ENCODE data around the gene SUN5. TPM values are rescaled to one million over a fixed set of nuclear protein-coding genes. Genes with fewer than 3 reads are reported as not detected.

SUN5 gene
- total RNA-seq, 1 experiment from 2014 or later, result not detected

GRCh38 chr20:33019465-33020277 lies 15.4 kb upstream of the SUN5 start:
- no peaks in the 10 kb centered on the region for H3K9me3 ChIP-seq
- no peaks in the 10 kb centered on the region for H3K36me3 ChIP-seq
- H3K27me3 ChIP-seq, result no peaks in the 10 kb centered on the region
- no peak overlapping the region for H3K4me3 ChIP-seq
- DNase-seq, result no peak

GRCh38 chr20:33018169-33018931 lies 14.1 kb upstream of the SUN5 start:
- H3K27me3 ChIP-seq, result no peaks in the 10 kb centered on the region
- no peaks in the 10 kb centered on the region for H3K9me3 ChIP-seq
- DNase-seq, result no peak
- no peak overlapping the region for H3K4me3 ChIP-seq
- H3K36me3 ChIP-seq, result no peaks in the 10 kb centered on the region

- no peak overlapping the region for H3K4me3 ChIP-seq
- DNase-seq, result no peak
These were observed 13.3 kb upstream of the SUN5 start for GRCh38 chr20:33017542-33017941.

GRCh38 chr20:33016581-33017109 lies 12.4 kb upstream of the SUN5 start:
- Histone ChIP-seq H3K4me3 (no peak overlapping the region), H3K9me3 (no peaks in the 10 kb centered on the region), H3K27me3 (no peaks in the 10 kb centered on the region), H3K36me3 (no peaks in the 10 kb centered on the region)
- no peak for DNase-seq

More at GRCh38 chr20:33017542-33017941, 13.3 kb upstream of the SUN5 start:
- Histone ChIP-seq H3K36me3 (no peaks in the 10 kb centered on the region), H3K9me3 (no peaks in the 10 kb centered on the region), H3K27me3 (no peaks in the 10 kb centered on the region)

GRCh38 chr20:33015700-33016580 lies 11.7 kb upstream of the SUN5 start:
- no peaks in the 10 kb centered on the region for H3K9me3 ChIP-seq
- H3K4me3 ChIP-seq, result no peak overlapping the region
- DNase-seq, result no peak
- H3K36me3 ChIP-seq, result no peaks in the 10 kb centered on the region
- H3K27me3 ChIP-seq, result no peaks in the 10 kb centered on the region

- no peaks in the 10 kb centered on the region for H3K27me3 ChIP-seq
These were observed 10.9 kb upstream of the SUN5 start for GRCh38 chr20:33015114-33015484.

GRCh38 chr20:33014336-33015113 lies 10.3 kb upstream of the SUN5 start:
- Histone ChIP-seq H3K4me3 (no peak overlapping the region), H3K36me3 (no peaks in the 10 kb centered on the region), H3K9me3 (no peaks in the 10 kb centered on the region), H3K27me3 (no peaks in the 10 kb centered on the region)
- no peak for DNase-seq

More at GRCh38 chr20:33015114-33015484, 10.9 kb upstream of the SUN5 start:
- H3K9me3 ChIP-seq, result no peaks in the 10 kb centered on the region
- no peak overlapping the region for H3K4me3 ChIP-seq
- no peak for DNase-seq
- H3K36me3 ChIP-seq, result no peaks in the 10 kb centered on the region

GRCh38 chr20:33013701-33014326 lies 9.6 kb upstream of the SUN5 start:
- no peak for DNase-seq
- Histone ChIP-seq H3K27me3 (no peaks in the 10 kb centered on the region), H3K36me3 (no peaks in the 10 kb centered on the region), H3K9me3 (no peaks in the 10 kb centered on the region), H3K4me3 (no peak overlapping the region)

GRCh38 chr20:33012327-33013189 lies 8.3 kb upstream of the SUN5 start:
- no peaks in the 10 kb centered on the region for H3K27me3 ChIP-seq
- DNase-seq, result no peak
- H3K36me3 ChIP-seq, result no peaks in the 10 kb centered on the region
- H3K9me3 ChIP-seq, result no peaks in the 10 kb centered on the region
- no peak overlapping the region for H3K4me3 ChIP-seq

- no peaks in the 10 kb centered on the region for H3K27me3 ChIP-seq
- H3K9me3 ChIP-seq, result no peaks in the 10 kb centered on the region
- H3K4me3 ChIP-seq, result no peak overlapping the region
- DNase-seq, result no peak
- no peaks in the 10 kb centered on the region for H3K36me3 ChIP-seq
These were observed 6.6 kb upstream of the SUN5 start for GRCh38 chr20:33010674-33011449.

- H3K9me3 ChIP-seq, result no peaks in the 10 kb centered on the region; the same call in none of the 2 replicates
- H3K4me3 ChIP-seq, result no peak overlapping the region
- H3K27me3 ChIP-seq, result no peaks in the 10 kb centered on the region
- no peaks in the 10 kb centered on the region for H3K36me3 ChIP-seq
- no peak for DNase-seq
These were observed 5.9 kb upstream of the SUN5 start for GRCh38 chr20:33010133-33010504.

GRCh38 chr20:33009214-33010132 lies 5.2 kb upstream of the SUN5 start:
- Histone ChIP-seq H3K27me3 (no peaks in the 10 kb centered on the region), H3K9me3 (no peaks in the 10 kb centered on the region; the same call in none of the 2 replicates), H3K4me3 (no peak overlapping the region), H3K36me3 (no peaks in the 10 kb centered on the region)
- DNase-seq, result no peak
